Adrenal gland (tissue), 12 donors: Measurements from ENCODE around the gene GAL3ST1. TPM values are rescaled to one million over a fixed set of nuclear protein-coding genes. Genes with fewer than 3 reads are reported as not detected.

Source experiments
- DNase-seq, 7 donors: peaks; one replicate each; pipeline ENCODE4 v3.0.0-alpha.2; 2019 to 2020
- H3K27ac ChIP-seq, 5 donors: fragments of 200-600 bp; sonication (generic) in 4 of 5; 1 replicate in 3 of 5; 2 replicates in 2 of 5; pipeline versions ENCODE4 v1.5.1 to v1.8.0; 2016 to 2020; ENCODE audit warnings: mild to moderate bottlenecking in 1 of 5
- H3K27me3 ChIP-seq: fragments of 200-600 bp; 2 replicates; pipeline ENCODE4 v1.8.0; 2021
- H3K36me3 ChIP-seq, 2 donors: fragments of 200-600 bp; replicated peaks in 1 of 2; 1 replicate in 1 of 2; 2 replicates in 1 of 2; pipeline versions ENCODE4 v1.5.1 to v1.8.0; 2018 to 2022
- H3K4me1 ChIP-seq, 2 donors: fragments of 200-600 bp; replicated peaks in 1 of 2; 1 replicate in 1 of 2; 2 replicates in 1 of 2; pipeline versions ENCODE4 v1.5.1 to v1.8.0; 2018 to 2021
- H3K4me3 ChIP-seq, 4 donors: fragments of 200-600 bp; sonication (generic) in 3 of 4; one replicate each; pipeline ENCODE4 v1.5.1; 2016 to 2018
- H3K9me3 ChIP-seq, 3 donors: fragments of 200-600 bp; sonication (generic) in 1 of 3; replicated peaks in 1 of 3; 1 replicate in 2 of 3; 2 replicates in 1 of 3; pipeline versions ENCODE4 v1.5.1 to v1.8.0; 2016 to 2021
- CTCF ChIP-seq, 6 experiments: fragments of 450-650 bp in 4 of 6; fragments of 200-600 bp in 2 of 6; sonication (generic) in 1 of 6; IDR thresholded peaks; 1 replicate in 5 of 6; 2 replicates in 1 of 6; pipeline versions ENCODE4 v1.5.1 to v1.8.0; 2016 to 2021; ENCODE audit warnings: antibody characterized with exemption in 6 of 6, mild to moderate bottlenecking in 2 of 6, moderate library complexity in 1 of 6
- POLR2A ChIP-seq, 2 donors: fragments of 450-650 bp; IDR thresholded peaks; one replicate each; pipeline ENCODE4 v1.6.1; 2017; ENCODE audit warnings: antibody characterized with exemption in 2 of 2, mild to moderate bottlenecking in 2 of 2, moderate library complexity in 1 of 2
- WGBS, 4 donors: extraction: QIAGEN DNeasy Blood & Tissue Kit in 2 of 4; methylation state at CpG; one replicate each; pipeline versions ENCODE4 v1.1.5 to v1.1.7; 2013 to 2017; 5-methylcytosine and 5-hydroxymethylcytosine counted together
- intact Hi-C, 2 donors: fragments of 100-400 bp; cut with DNase I; formaldehyde crosslinking; loops; one replicate each; pipeline versions ENCODE4 v1.14.1 to v1.15.0; 2022 to 2023
- polyA plus RNA-seq, 3 donors: library from polyadenylated mRNA; stranded (reverse); fragments of 200-250 nt in 2 of 3; fragments of 350-450 nt in 1 of 3; fragmentation: Illumina TruSeq in 1 of 3; extraction: RNeasy Lipid Tissue Mini Kit (QIAGEN cat#74804) in 1 of 3; gene quantifications; one replicate each; pipeline ENCODE4 v1.2.3, GENCODE V29; 2013 to 2014
- total RNA-seq, 9 donors: library from RNA; depleted of rRNA in 4 of 9; stranded (reverse); fragments of >200 nt in 4 of 9; fragments of 120-200 nt in 1 of 9; fragmentation: NEBNext Ultra II Directional in 1 of 9; extraction: Animal tissue kit (Norgen Biotek cat#: 25700) in 1 of 9; gene quantifications; one replicate each; pipeline versions ENCODE4 v1.1.0 to v1.2.4, GENCODE V29; 2013 to 2023
- donor health status: healthy with polysubstance abuse.
- donor health status: Bipolar disorder and iron deficiency.
- donor health status: DM: yes; HTN: yes; CAD: no.
- donor health status: DM: no; HTN: no; CAD: no.
- donor health status: DM: no; HTN: no; CAD: no.
- donor health status: DM: yes; HTN: yes; CAD: no.

GAL3ST1 gene
- total and polyA plus RNA-seq, 12 donors = 0.31 to 0.72 (median 0.45) TPM; not detected in 8

GRCh38 chr22:30602049-30602448 is 27.6 kb upstream of the GAL3ST1 start:
- Histone ChIP-seq H3K36me3 (no peaks in the 10 kb centered on the region), H3K27me3 (no peaks in the 10 kb centered on the region), H3K9me3 (no peaks in the 10 kb centered on the region), H3K4me1 (peaks cover 6 to 8% of the 10 kb centered on the region in 2 donors), H3K27ac (no peak overlapping the region), H3K4me3 (no peak overlapping the region)
- WGBS, 4 donors = 57 to 61% (median 57%) methylated on average over 3 of the region's 3 CpGs
- TF ChIP-seq CTCF (IDR thresholded peaks at IDR 0.05) (peak in 2 of 6 experiments; percentile 16 to 30), POLR2A (IDR thresholded peaks at IDR 0.05) (no peak)
- intact Hi-C loops = no loop called here
- no peak for DNase-seq

- Histone ChIP-seq H3K36me3 (no peaks in the 10 kb centered on the region), H3K27ac (no peak overlapping the region), H3K27me3 (no peaks in the 10 kb centered on the region), H3K9me3 (no peaks in the 10 kb centered on the region), H3K4me1 (peaks cover 6 to 8% of the 10 kb centered on the region in 2 donors), H3K4me3 (no peak overlapping the region)
- intact Hi-C loops = no loop called here
- WGBS, 4 donors = 74 to 83% (median 80%) methylated on average over 5 of the region's 5 CpGs
- TF ChIP-seq POLR2A (IDR thresholded peaks at IDR 0.05) (no peak), CTCF (IDR thresholded peaks at IDR 0.05) (no peak)
- no peak for DNase-seq
Observed at GRCh38 chr22:30601464-30601863, 27.0 kb upstream of the GAL3ST1 start.

- WGBS, 4 donors = 41 to 50% (median 47%) methylated on average over 3 of the region's 3 CpGs
- no peak overlapping the region for H3K4me3 ChIP-seq
- TF ChIP-seq CTCF (IDR thresholded peaks at IDR 0.05) = no peak
- TF ChIP-seq POLR2A (IDR thresholded peaks at IDR 0.05) = no peak
- peaks cover under 1 to 6% of the 10 kb centered on the region in 2 donors for H3K4me1 ChIP-seq
- no peak overlapping the region for H3K27ac ChIP-seq
- H3K36me3 ChIP-seq = no peaks in the 10 kb centered on the region
- H3K27me3 ChIP-seq = no peaks in the 10 kb centered on the region
- intact Hi-C loops = no loop called here
- H3K9me3 ChIP-seq = no peaks in the 10 kb centered on the region
- no peak for DNase-seq
Observed at GRCh38 chr22:30600921-30601320, 26.5 kb upstream of the GAL3ST1 start.

GRCh38 chr22:30598986-30599385 is 24.5 kb upstream of the GAL3ST1 start:
- intact Hi-C loops = no loop called here
- H3K4me1 ChIP-seq = no peaks in the 10 kb centered on the region
- H3K9me3 ChIP-seq = no peaks in the 10 kb centered on the region
- no peak for DNase-seq
- no peak for TF ChIP-seq POLR2A (IDR thresholded peaks at IDR 0.05)
- WGBS, 4 donors = 74 to 93% (median 84%) methylated on average over 3 of the region's 3 CpGs
- H3K27ac ChIP-seq = no peak overlapping the region
- no peak overlapping the region for H3K4me3 ChIP-seq
- H3K36me3 ChIP-seq = no peaks in the 10 kb centered on the region
- no peaks in the 10 kb centered on the region for H3K27me3 ChIP-seq

- 86 to 92% (median 90%) methylated on average over 3 to 29 of the region's 29 CpGs for WGBS, 4 donors
- H3K4me3 ChIP-seq = no peak overlapping the region
- no peaks in the 10 kb centered on the region for H3K27me3 ChIP-seq
- no peak overlapping the region for H3K27ac ChIP-seq
- intact Hi-C loops = no loop called here
- H3K36me3 ChIP-seq = no peaks in the 10 kb centered on the region
- H3K9me3 ChIP-seq = no peaks in the 10 kb centered on the region
- no peak for TF ChIP-seq POLR2A (IDR thresholded peaks at IDR 0.05)
- no peak for TF ChIP-seq CTCF (IDR thresholded peaks at IDR 0.05)
- no peaks in the 10 kb centered on the region for H3K4me1 ChIP-seq
- no peak for DNase-seq
Observed at GRCh38 chr22:30596886-30597285, 22.4 kb upstream of the GAL3ST1 start.
